NCI-H2081 treated with DMSO at 0.1 percent for 48 hours (cell line): Measurements from ENCODE around the gene SESTD1.

Experiments
- DNase-seq: peaks from one replicate; lab custom pipeline; 2025; lab: John Stamatoyannopoulos, UW

The SESTD1 gene, protein sequence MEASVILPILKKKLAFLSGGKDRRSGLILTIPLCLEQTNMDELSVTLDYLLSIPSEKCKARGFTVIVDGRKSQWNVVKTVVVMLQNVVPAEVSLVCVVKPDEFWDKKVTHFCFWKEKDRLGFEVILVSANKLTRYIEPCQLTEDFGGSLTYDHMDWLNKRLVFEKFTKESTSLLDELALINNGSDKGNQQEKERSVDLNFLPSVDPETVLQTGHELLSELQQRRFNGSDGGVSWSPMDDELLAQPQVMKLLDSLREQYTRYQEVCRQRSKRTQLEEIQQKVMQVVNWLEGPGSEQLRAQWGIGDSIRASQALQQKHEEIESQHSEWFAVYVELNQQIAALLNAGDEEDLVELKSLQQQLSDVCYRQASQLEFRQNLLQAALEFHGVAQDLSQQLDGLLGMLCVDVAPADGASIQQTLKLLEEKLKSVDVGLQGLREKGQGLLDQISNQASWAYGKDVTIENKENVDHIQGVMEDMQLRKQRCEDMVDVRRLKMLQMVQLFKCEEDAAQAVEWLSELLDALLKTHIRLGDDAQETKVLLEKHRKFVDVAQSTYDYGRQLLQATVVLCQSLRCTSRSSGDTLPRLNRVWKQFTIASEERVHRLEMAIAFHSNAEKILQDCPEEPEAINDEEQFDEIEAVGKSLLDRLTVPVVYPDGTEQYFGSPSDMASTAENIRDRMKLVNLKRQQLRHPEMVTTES

DNA sequence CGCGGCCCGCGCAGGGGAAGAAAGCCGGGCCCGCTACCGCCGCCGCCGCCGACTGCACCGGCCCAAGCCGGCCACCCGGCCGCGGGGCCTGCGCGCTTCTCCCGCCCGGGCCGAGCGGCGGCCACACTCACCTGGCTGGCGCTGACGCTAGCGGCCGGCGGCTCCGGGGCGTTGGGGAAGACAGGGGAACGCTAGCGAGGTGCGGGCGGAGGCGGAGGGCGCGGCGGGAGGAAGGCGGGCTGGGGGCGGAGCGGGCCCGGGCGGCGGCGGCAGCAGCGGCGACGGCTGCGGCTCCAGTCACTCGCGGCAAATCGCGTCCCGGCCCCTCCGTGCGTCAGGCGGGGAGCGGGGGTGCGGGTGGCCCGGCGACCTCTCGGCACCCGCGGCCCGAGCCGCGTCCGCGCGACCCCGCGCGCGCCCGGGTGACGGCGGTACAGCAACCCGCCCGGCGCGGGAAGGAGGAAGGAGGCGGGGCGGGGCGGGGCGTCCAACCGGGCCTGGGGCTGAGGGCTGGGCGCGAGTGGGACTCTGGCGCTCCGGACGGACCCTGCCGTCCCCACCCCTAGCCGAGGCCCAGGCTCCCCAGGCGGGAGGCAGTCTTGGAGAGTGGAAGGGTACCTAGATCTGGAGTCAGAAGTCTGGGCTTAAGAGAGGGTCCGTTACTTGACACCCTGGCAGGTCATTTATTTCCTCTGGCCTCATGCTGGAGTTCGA, at the start of gene SESTD1:
Gene SESTD1 (minus strand): TSS at position 465 of the 714 bp plus-strand sequence. CDS start 72,991 bp downstream, outside the sequence.
- no peak for DNase-seq

DNA sequence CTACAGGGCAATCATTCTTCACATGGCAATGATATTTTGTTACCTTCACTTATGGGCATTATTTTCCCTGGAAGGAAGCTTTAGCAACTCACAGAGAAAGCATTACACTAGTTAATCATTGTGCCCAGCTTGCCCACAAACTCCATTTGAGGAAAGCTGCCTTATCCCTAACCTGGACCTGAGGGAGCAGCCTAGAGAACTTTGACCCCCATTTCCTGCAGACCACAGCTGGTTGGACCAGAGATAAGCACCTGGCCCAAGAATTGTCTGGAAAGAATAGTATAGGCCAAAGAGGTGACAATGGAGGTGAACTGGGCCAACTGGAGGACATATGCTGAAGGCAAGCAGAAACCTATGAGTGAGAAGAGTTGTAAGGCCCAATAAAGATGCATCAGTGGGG, 48.4 kb upstream of the SESTD1 start:
- no peak for DNase-seq

DNA sequence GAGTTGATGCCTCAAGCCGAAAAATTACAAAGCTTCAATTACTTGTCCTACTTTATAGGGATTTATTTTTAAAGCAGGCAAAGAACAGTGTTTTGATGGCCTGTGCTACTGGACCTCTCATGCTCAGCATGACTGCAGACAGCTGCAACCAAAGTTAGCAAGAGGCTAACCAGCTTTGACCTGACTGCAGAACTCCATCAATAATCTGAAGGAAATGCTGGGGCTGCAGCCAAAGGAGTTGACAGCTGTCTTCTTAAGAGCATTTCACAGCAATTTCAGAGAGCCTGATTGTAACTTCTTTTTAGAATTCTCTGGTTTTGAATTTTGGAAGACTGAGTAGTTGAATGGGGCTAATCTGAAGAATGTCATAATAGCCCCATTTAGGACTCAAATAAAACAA, 46.5 kb upstream of the SESTD1 start:
- no peak for DNase-seq

DNA sequence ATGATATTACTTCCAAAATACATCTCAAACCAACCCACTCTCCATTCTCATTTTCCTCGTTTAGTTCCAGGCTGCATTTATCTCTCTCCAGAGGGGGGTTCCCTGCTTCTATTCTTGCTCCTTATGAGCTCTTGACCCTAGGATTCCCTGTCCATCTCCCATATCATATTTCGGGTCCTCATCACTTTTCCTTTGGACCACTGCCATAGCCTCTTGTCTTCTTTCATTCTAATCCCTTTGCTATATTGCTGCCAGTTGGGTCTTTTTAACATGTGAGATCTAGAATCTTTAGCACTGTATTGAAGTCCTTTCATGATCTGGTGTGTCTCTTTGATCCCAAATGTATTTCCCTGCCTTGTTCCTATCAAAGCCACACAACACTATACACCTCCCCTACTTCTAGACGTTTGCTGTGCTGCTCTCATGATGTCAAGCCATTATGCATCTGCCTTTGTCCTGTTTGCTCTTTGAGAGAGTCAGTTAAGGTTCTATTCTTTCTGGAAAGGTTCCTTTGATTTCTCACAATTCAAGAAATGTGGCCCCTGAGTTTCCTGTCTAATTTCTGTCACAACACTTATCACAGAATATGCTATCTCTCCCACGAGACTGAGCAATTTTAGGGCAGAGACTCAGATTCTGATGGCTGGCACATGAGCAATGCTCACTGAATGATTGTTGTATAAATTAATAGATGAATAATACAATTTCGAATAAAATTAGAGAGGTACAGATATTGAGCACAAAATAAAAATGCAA, 43.2 kb upstream of the SESTD1 start:
- no peak for DNase-seq

DNA sequence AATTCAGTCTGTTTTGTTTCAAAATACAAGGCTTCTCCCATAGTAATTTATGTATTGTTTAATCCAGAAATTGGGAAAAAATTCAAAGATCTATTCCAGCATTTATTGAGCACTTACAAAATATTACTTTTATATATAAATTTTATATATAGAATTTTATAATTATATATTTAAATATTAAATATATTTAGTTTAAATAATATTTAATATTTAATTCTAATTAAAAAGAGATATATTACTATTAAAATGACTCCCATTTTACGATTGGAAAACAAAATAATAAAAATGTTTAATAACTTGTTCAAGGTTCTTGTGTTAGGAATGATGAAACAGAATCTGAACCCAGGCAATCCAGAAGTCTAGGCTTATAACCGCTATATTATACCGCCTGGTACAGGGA, 40.5 kb upstream of the SESTD1 start:
- no peak for DNase-seq

DNA sequence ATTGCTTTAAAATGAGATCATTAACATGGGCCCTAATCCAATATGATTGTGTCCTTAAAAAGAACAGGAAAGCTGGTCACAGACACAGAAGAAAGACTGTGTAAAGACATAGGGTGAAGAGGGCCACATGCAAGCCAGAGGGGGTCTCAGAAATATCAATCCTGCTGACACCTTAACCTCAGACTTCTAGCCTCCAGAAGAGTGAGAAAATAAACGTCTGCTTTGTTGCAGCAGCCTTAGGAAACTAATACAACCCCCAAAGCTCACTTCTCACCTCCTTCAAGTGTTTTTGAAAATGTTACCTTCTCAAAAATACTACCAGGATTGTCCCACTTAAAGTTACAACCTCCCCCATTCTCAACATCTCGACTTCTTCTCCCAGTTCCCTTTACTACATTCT, 39.8 kb upstream of the SESTD1 start:
- DNase-seq, result no peak

DNA sequence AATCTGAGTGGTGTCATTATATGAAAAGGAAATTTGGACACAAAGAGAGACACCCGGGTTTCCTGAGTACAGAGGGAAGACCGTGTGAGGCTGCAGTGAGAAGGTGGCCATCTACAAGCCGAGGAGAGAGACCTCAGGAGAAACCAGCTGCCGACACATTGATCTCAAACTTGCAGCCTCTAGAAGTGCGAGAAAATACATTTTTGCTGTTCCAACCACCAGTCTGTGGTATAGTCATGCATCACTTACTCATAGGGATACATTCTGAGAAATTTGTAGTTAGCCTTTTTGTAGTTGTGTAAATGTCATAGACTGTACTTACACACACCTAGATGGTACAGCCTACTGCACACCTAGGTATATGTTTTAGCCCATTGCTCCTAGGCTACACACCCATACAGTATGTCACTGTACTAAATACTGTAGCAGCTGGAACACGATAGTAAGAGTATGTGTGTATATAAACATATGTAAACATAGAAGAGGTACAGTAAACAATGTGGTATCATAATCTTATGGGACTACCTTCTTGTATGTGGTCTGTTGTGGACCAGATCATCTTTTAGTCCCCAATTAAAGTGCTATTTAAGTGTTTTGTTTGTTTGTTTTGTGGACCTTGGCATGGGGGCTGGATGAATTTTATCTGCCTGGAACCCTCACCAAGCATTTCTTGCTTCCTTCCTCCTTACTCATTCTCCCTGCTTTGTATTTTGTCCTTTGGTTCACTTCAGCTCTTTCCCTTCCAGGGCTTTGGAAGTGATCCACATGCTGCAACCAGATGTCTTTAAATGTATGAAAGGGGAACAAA, 38.3 kb upstream of the SESTD1 start:
- no peak for DNase-seq

DNA sequence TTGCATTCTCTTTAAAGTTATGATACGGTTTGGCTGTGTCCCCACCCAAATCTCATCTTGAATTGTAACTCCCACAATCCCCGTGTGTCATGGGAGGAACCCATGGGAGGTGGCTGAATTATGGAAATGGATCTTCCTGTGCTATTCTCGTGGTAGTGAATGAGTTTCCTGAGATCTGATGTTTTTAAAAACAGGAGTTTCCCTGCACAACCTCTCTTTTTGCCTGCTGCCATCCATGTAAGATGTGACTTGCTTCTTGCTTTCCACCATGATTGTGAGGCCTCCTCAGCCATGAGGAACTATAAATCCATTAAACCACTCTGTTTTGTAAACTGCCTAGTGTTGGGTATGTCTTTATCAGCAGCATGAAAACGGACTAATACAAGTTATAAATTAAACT, 37.5 kb upstream of the SESTD1 start:
- DNase-seq, result no peak

DNA sequence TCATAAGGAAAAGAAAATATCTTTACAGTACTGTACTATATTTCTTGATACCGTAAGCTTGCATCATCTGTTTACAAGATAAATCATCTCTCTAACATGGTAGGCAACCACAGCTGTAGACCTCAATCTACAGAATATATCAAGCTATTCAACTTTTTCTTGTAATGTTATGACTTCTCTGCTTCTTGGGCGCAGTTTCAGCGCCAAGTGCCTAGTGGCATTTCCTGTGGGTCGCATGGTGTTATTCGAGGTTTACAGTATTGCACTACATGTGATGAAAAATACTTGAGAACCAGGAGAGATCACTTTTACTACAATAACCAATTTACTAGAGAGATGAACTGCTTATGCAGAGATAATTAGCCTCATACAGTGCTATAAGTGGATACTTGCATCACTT, 34.0 kb upstream of the SESTD1 start:
- DNase-seq, result no peak

DNA sequence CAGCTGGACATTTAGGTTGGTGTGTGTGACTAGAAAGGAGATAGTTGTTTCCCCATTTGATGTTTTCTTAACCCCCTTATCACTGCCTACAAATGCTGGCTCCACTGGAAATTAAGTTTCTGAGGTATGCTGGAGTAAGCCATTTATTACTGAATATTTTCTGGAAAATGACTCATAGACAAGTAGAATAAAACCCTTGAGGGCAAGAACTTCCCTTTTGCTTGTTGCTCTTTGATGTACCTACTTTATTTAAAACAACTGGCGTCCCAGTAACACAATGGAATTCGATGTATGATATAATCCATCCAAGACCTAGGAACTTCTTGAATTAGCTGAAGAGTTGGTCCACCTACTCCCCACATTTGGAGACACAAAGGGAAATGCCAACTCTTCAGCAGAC, 33.3 kb upstream of the SESTD1 start:
- no peak for DNase-seq

DNA sequence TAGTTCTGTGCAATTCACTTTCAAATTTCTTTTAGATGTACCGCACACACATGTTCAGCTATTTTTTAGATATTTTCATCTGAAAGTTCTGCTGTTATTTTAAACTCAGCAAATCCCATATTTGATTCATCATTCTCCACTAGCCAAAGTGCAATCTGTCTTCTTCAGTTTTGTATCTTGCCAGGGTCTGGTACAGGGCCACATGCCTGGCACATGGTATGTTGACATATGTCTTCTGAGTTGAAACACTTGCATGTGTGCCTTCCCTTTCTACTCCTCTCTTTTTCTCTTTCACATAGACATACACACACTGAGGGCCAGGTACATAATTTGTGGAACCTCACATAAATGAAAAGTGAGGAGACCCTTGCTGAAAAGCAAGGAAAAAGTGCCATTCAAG, 25.7 kb upstream of the SESTD1 start:
- DNase-seq, result no peak

DNA sequence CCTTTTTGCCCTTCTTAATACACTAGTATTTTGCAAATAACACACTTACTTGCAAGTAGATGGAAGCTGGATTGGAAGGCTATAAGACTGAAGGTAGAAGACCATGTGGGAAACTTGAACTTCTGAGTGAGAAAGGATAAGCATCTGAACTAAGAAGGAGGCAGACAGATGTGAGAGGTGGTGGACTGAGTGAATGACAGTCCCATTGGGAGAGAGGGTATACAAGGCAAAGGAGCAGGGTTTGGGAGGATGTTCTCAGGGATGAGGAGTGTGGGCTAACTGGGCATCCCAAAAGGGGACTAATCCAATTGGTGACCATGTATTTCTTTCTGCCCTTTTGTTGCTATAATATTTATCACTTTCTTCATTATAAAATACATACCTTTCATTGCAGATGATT, 20.4 kb upstream of the SESTD1 start:
- DNase-seq, result no peak

DNA sequence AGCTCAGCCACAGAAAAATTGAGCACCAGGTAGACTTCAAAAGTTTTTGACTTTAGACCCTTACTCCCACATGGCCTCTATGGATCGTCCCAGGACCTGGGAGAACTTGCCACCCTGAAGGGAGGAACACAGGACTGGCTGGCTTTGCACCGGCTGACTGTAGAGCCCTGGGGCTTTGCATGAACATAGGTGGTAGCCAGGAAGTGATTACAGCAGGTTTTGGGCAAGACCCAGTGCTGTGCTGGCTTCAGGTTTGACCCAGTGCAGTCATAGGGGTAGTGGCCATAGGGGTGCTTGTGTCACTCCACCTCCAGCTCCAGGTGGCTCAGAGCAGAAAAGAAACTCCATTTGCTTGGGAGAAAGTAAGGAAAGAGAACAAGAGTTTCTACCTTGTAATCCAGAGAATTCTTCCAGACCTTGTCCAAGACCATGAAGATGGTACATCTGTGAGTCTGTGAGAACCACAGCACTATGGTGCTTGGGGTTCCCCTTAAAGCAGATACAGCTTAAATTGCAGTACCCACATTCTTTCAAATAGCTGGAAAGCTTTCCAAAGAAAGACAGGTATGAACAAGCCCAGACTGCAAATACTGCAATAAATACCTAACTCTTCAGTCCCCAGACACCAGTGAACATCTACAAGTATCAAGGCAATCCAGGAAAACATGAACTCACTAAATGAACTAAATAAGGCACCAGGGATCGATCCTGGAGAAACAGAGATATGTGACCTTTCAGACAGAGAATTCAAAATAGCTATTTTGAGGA, 13.0 kb upstream of the SESTD1 start:
- no peak for DNase-seq

DNA sequence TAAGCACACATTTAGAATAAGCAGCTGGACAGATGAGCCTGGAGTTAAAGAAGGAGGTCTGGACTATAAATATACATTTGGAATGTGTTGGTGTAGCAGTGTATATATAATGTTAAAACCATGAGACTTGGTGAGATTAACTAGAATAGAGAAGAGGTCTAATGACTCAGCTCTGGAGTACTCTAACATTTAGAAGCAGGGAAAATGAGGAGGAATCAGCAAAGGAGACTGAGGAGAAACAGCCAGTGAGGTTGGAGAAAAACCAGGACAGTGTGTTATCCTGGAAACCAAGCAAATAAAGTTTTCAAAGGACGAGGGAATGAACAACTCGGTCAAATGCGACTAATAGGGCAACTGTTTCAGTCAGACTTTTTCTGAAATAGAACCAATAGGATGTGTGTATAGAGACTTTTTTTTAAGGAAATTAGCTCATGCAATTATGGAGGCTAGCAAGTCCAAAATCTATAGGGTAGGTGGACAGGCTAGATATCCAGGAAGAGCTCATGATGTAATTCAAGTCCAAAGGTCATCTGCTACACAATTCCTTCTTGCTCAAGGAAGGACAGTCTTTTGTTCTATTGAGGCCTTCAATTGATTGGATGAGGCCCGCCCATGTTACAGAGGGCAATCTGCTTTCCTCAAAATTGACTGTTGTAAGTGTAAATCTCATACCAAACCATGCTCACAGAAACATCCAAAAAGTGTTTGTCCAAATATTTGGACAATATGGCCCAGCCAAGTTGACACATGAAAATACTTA, 10.8 kb upstream of the SESTD1 start:
- DNase-seq, result no peak

DNA sequence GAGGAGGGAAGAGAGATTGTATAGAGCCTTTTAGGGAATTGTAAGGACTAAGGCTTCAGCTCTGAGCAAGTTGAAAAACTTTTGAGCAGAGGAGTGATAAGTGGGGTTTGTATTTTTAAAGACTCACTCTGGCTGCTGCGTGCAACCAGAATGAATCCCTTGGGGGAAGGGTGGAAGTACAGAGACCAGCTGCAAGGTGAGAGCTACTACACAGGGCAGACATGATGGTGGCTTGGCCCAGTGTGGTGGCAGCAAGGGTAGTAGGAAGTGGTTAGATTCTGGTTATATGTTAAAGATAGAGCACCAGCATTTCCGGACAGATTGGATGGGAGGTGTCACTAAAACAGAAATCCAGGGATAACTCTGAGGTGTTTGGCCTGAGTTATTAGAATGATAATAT, 10.1 kb upstream of the SESTD1 start:
- DNase-seq, result no peak

DNA sequence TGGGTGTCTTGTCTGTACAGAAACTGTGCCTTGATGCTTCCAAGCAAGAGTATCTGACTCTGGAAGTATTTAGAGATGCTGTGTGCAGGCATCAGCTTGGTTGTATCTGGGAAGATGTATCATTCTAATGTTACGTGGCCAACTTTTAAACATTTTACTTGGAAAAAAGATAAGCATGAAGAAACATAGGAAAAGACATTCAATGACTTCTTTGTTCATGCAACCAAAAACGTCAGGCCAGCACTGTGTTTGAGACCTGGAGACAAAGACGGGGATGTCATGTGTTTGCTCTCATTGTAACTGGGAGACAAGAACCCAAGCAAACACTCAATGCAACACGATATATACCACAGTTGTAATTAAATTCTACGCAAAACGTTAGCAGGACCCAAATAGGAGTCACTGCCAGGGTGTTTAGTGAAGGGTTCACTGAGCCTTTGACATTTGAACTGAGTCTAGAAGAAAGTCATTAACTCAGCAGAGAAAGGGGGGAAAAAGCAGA, 8.9 kb upstream of the SESTD1 start:
- DNase-seq, result no peak

DNA sequence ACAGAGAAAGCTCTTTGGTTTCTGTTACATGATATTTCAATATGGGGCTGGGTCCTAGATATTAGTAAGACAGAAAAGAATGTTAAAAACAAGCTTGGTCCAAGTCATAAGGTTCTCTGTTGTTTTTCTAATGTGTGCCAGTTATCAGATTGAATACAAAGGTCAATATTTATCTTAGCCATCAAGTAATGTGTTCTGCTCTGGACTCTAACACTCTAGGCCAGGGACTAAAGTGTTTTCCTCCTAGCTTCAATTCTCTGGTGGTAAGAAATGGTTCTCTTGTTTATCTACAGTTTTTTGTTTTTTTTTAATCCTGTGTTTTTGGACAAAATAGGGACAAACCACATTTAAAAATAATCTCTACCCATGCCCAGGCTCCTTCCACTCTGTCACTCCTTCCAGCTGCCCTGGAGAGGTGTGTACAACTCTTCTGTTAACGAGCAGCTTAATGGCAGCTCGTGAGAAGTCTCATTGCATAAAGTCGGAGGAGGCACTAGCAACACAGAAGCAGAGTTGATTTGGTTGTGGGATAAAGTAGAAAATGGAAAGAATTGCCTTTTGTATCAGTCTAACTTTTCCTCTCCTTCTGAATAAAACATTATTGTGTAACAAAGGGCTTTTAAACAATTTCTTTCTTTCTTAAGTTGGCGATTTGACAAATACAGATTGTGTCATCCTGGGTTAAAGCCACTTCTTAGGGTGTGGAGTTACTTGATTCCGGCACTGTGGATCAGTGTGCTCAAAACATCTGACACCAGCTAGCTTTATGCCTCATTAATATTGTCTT, 8.0 kb upstream of the SESTD1 start:
- no peak for DNase-seq

DNA sequence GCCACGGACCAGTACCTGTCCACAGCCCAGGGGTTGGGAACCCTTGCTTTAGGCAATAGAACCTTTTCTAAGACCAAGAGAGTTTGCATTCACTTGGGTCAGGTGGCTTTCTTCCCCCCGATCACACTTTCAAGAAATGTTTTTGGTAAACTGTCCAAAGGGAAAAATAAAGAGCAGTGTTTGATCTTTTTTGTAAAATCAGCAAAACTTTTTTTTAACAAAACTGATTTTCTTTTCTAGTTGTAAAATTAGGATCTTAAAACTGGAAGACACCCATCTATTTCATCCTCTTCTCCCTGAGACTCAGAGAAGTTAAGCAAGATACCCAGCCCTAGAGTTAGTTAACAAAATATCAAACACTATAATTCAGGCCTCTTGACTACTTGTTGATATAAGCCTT, 6.1 kb upstream of the SESTD1 start:
- DNase-seq, result no peak
